Mesenchymal stem cell (in vitro differentiated cells and primary cell): ENCODE results near the gene GUCD1.

ENCODE experiments used
- DNase-seq: peaks from one replicate; pipeline ENCODE4 v3.0.0-alpha.2; 2013
- H2AFZ ChIP-seq: one replicate; pipeline ENCODE4 v1.6.1; 2013; ENCODE audit warnings: low read depth, mild to moderate bottlenecking, control low read depth, inconsistent platforms, low read length, moderate library complexity
- H2AK5ac ChIP-seq: 2 replicates; pipeline ENCODE4 v1.6.1; 2013; ENCODE audit warnings: low read length, moderate library complexity, mild to moderate bottlenecking, inconsistent platforms; ENCODE audit not compliant: severe bottlenecking
- H2BK120ac ChIP-seq: one replicate; pipeline ENCODE4 v1.6.1; 2013; ENCODE audit warnings: low read depth, mild to moderate bottlenecking, inconsistent platforms, low read length, moderate library complexity
- H2BK12ac ChIP-seq, 2 experiments: one replicate each; pipeline ENCODE4 v1.6.1; 2013; ENCODE audit warnings: inconsistent platforms in 2 of 2, low read length in 2 of 2, mild to moderate bottlenecking in 2 of 2, moderate library complexity in 2 of 2, control low read depth in 1 of 2
- H2BK15ac ChIP-seq: one replicate; pipeline ENCODE4 v1.6.1; 2013; ENCODE audit warnings: mild to moderate bottlenecking, low read depth, inconsistent platforms; ENCODE audit not compliant: poor library complexity, severe bottlenecking
- H2BK5ac ChIP-seq: 2 replicates; pipeline ENCODE4 v1.6.1; 2013; ENCODE audit warnings: low read depth, mild to moderate bottlenecking, low read length, control low read depth, inconsistent platforms; ENCODE audit not compliant: poor library complexity, severe bottlenecking
- H3K14ac ChIP-seq, 2 experiments: one replicate each; pipeline ENCODE4 v1.6.1; 2013; ENCODE audit warnings: inconsistent platforms in 2 of 2, low read length in 2 of 2, control low read depth in 1 of 2, mild to moderate bottlenecking in 1 of 2, moderate library complexity in 1 of 2
- H3K18ac ChIP-seq, 2 experiments: one replicate each; pipeline ENCODE4 v1.6.1; 2013; ENCODE audit warnings: inconsistent platforms in 2 of 2, low read length in 2 of 2, control low read depth in 1 of 2, low read depth in 1 of 2, mild to moderate bottlenecking in 1 of 2
- H3K23ac ChIP-seq, 2 experiments: one replicate each; pipeline ENCODE4 v1.6.1; 2013; ENCODE audit warnings: inconsistent platforms in 2 of 2, low read length in 2 of 2, mild to moderate bottlenecking in 2 of 2, moderate library complexity in 2 of 2, control low read depth in 1 of 2
- H3K27ac ChIP-seq: 2 replicates; pipeline ENCODE4 v1.5.1; 2013; ENCODE audit warnings: mild to moderate bottlenecking, moderate library complexity, low read length, control low read depth, inconsistent platforms; ENCODE audit not compliant: poor library complexity, severe bottlenecking
- H3K27me3 ChIP-seq, 2 experiments: 2 replicates each; pipeline versions ENCODE4 v1.6.1 to v1.7.0; 2013; ENCODE audit warnings: low read length in 2 of 2, mild to moderate bottlenecking in 2 of 2, moderate library complexity in 2 of 2, control low read depth in 1 of 2, inconsistent platforms in 1 of 2; ENCODE audit not compliant: control insufficient read depth in 1 of 2, insufficient read depth in 1 of 2
- H3K36me3 ChIP-seq, 2 experiments: 2 replicates each; pipeline versions ENCODE4 v1.6.1 to v1.7.0; 2013; ENCODE audit warnings: low read length in 2 of 2, control low read depth in 1 of 2, inconsistent platforms in 1 of 2, low read depth in 1 of 2, mild to moderate bottlenecking in 1 of 2; ENCODE audit not compliant: insufficient read depth in 2 of 2, control insufficient read depth in 1 of 2
- H3K4ac ChIP-seq, 2 experiments: one replicate each; pipeline ENCODE4 v1.6.1; 2013; ENCODE audit warnings: inconsistent platforms in 2 of 2, low read length in 2 of 2, mild to moderate bottlenecking in 2 of 2, moderate library complexity in 2 of 2, control low read depth in 1 of 2, low read depth in 1 of 2
- H3K4me1 ChIP-seq: 2 replicates; pipeline ENCODE4 v1.6.1; 2013; ENCODE audit warnings: low read depth, low read length, control low read depth; ENCODE audit not compliant: control insufficient read depth, insufficient read depth
- H3K4me2 ChIP-seq: 2 replicates; pipeline ENCODE4 v1.6.1; 2013; ENCODE audit warnings: low read length, mild to moderate bottlenecking, inconsistent platforms; ENCODE audit not compliant: poor library complexity, severe bottlenecking
- H3K4me3 ChIP-seq, 2 experiments: 2 replicates each; pipeline versions ENCODE4 v1.5.1 to v1.7.0; 2013; ENCODE audit warnings: low read length in 2 of 2, mild to moderate bottlenecking in 2 of 2, control low read depth in 1 of 2, low read depth in 1 of 2; ENCODE audit not compliant: insufficient read depth in 1 of 2
- H3K79me1 ChIP-seq: replicated peaks from 2 replicates; pipeline ENCODE4 v1.6.1; 2013; ENCODE audit warnings: mild to moderate bottlenecking, control low read depth, low read length, inconsistent platforms; ENCODE audit not compliant: poor library complexity, severe bottlenecking
- H3K9ac ChIP-seq: 2 replicates; pipeline ENCODE4 v1.7.0; 2013; ENCODE audit warnings: mild to moderate bottlenecking, low read length, moderate library complexity
- H3K9me3 ChIP-seq: 2 replicates; pipeline ENCODE4 v1.7.0; 2013; ENCODE audit warnings: mild to moderate bottlenecking, low read length; ENCODE audit not compliant: control insufficient read depth
- H4K8ac ChIP-seq: one replicate; pipeline ENCODE4 v1.6.1; 2013; ENCODE audit warnings: inconsistent platforms, mild to moderate bottlenecking, low read length, moderate library complexity
- H4K91ac ChIP-seq: one replicate; pipeline ENCODE4 v1.6.1; 2013; ENCODE audit warnings: mild to moderate bottlenecking, low read length, inconsistent platforms
- WGBS: methylation state at CpG from one replicate; pipeline ENCODE4 v1.1.7; 2013; ENCODE audit warnings: mixed read lengths; 5-methylcytosine and 5-hydroxymethylcytosine counted together

GUCD1 gene

GRCh38 chr22:24540470-24540869, 14.5 kb downstream of the GUCD1 start:
- Histone ChIP-seq H3K27ac (no peak overlapping the region), H2BK5ac (no peak overlapping the region), H3K4me1 (peaks cover 5% of the 10 kb centered on the region)

GRCh38 chr22:24536089-24536488, 18.8 kb downstream of the GUCD1 start:
- H2BK15ac ChIP-seq, result no peak overlapping the region
- no peak overlapping the region for H2BK12ac ChIP-seq
- no peak overlapping the region for H2BK5ac ChIP-seq
- no peak overlapping the region for H4K91ac ChIP-seq
- no peaks in the 10 kb centered on the region for H3K9me3 ChIP-seq
- H3K36me3 ChIP-seq, result peaks cover 16 to 20% of the 10 kb centered on the region in 2 experiments
- H3K14ac ChIP-seq, result no peak overlapping the region
- H3K27me3 ChIP-seq, result peaks cover 0 to 5% of the 10 kb centered on the region in 2 experiments
- no peak for DNase-seq
- no peak overlapping the region for H2AK5ac ChIP-seq
- no peak overlapping the region for H3K9ac ChIP-seq
- H3K4me2 ChIP-seq, result no peak overlapping the region
- no peak overlapping the region for H3K18ac ChIP-seq
- no peak overlapping the region for H3K4me3 ChIP-seq
- 80% methylated on average over 3 of the region's 3 CpGs for WGBS
- H3K4me1 ChIP-seq, result no peaks in the 10 kb centered on the region
- H3K4ac ChIP-seq, result no peak overlapping the region
- H3K79me1 ChIP-seq, result peaks cover 4% of the 10 kb centered on the region
- no peak overlapping the region for H2BK120ac ChIP-seq
- H3K23ac ChIP-seq, result no peak overlapping the region
- no peak overlapping the region for H2AFZ ChIP-seq
- no peak overlapping the region for H3K27ac ChIP-seq
- no peak overlapping the region for H4K8ac ChIP-seq

More at GRCh38 chr22:24540470-24540869, 14.5 kb downstream of the GUCD1 start:
- Histone ChIP-seq H3K9me3 (no peaks in the 10 kb centered on the region), H2BK15ac (no peak overlapping the region), H2BK12ac (no peak overlapping the region), H2AK5ac (no peak overlapping the region), H3K36me3 (peaks cover 54 to 61% of the 10 kb centered on the region in 2 experiments), H2AFZ (no peak overlapping the region), H3K18ac (no peak overlapping the region), H4K91ac (no peak overlapping the region), H3K79me1 (peaks cover 26% of the 10 kb centered on the region), H3K14ac (no peak overlapping the region), H3K4me3 (no peak overlapping the region), H3K4me2 (no peak overlapping the region), H2BK120ac (no peak overlapping the region), H3K9ac (no peak overlapping the region), H3K27me3 (no peaks in the 10 kb centered on the region), H4K8ac (no peak overlapping the region), H3K4ac (no peak overlapping the region), H3K23ac (no peak overlapping the region)
- DNase-seq, result no peak
- 98% methylated on average over 2 of the region's 2 CpGs for WGBS

GRCh38 chr22:24535348-24535747, 19.6 kb downstream of the GUCD1 start:
- Histone ChIP-seq H4K8ac (no peak overlapping the region), H2BK5ac (no peak overlapping the region)

DNA sequence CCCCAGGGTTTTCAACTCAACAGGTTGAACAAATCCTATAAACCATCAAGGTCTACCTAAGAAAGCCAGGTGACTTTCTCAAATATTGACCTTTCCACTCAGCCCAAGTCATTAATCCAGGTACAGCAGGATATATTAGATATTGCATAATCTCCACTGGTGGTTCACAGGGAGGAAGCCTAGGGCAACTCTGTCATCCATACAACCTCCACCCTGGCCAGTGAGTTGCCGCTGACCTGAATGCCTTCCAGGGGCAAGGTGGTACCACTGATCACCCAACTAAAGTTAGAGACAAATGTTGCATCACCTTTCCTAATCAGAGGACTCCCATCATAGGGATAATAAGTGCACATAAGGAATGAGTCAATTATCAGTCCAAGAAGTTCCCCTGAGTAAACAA, 22.9 kb downstream of the GUCD1 start:
- no peak overlapping the region for H2BK5ac ChIP-seq
- H3K9ac ChIP-seq, result no peak overlapping the region
- DNase-seq, result no peak
- H3K79me1 ChIP-seq, result no peaks in the 10 kb centered on the region
- H3K9me3 ChIP-seq, result no peaks in the 10 kb centered on the region
- peaks cover 0 to 5% of the 10 kb centered on the region in 2 experiments for H3K27me3 ChIP-seq
- no peak overlapping the region for H4K8ac ChIP-seq
- H2BK12ac ChIP-seq, result no peak overlapping the region
- H2AK5ac ChIP-seq, result no peak overlapping the region
- H4K91ac ChIP-seq, result no peak overlapping the region
- H2BK15ac ChIP-seq, result no peak overlapping the region
- H3K4me1 ChIP-seq, result no peaks in the 10 kb centered on the region
- H2BK120ac ChIP-seq, result no peak overlapping the region
- H3K18ac ChIP-seq, result no peak overlapping the region
- no peak overlapping the region for H3K4ac ChIP-seq
- H3K23ac ChIP-seq, result no peak overlapping the region
- H3K27ac ChIP-seq, result no peak overlapping the region
- 85% methylated on average over 1 of the region's 1 CpG for WGBS
- H2AFZ ChIP-seq, result no peak overlapping the region
- no peak overlapping the region for H3K4me3 ChIP-seq
- H3K36me3 ChIP-seq, result no peaks in the 10 kb centered on the region
- H3K14ac ChIP-seq, result no peak overlapping the region
- H3K4me2 ChIP-seq, result no peak overlapping the region

More at GRCh38 chr22:24535348-24535747, 19.6 kb downstream of the GUCD1 start:
- no peak overlapping the region for H2BK120ac ChIP-seq
- no peak overlapping the region for H2BK12ac ChIP-seq
- no peak overlapping the region for H3K27ac ChIP-seq
- H4K91ac ChIP-seq, result no peak overlapping the region
- H3K4me1 ChIP-seq, result no peaks in the 10 kb centered on the region
- H3K23ac ChIP-seq, result no peak overlapping the region
- no peak overlapping the region for H3K9ac ChIP-seq
- no peak for DNase-seq
- H3K4me3 ChIP-seq, result no peak overlapping the region
- no peak overlapping the region for H2AFZ ChIP-seq
- peaks cover 0 to 5% of the 10 kb centered on the region in 2 experiments for H3K27me3 ChIP-seq
- H3K9me3 ChIP-seq, result no peaks in the 10 kb centered on the region
- no peak overlapping the region for H2BK15ac ChIP-seq
- 94% methylated on average over 3 of the region's 4 CpGs for WGBS
- no peak overlapping the region for H2AK5ac ChIP-seq
- no peak overlapping the region for H3K4me2 ChIP-seq
- peaks cover 8 to 13% of the 10 kb centered on the region in 2 experiments for H3K36me3 ChIP-seq
- peaks cover 2% of the 10 kb centered on the region for H3K79me1 ChIP-seq
- H3K14ac ChIP-seq, result no peak overlapping the region
- no peak overlapping the region for H3K18ac ChIP-seq
- no peak overlapping the region for H3K4ac ChIP-seq
